HG02610 (cell line): Measurements from ENCODE around the gene PHACTR1.

Experiments used
- ATAC-seq: cut with Tn5 transposase; IDR thresholded peaks from one replicate; pipeline ENCODE4 v1.9.1; 2021; ENCODE audit warnings: mild to moderate bottlenecking, moderate library complexity; ENCODE audit not compliant: unreplicated experiment

Gene PHACTR1

GRCh38 chr6:12892151-12892550, 175.6 kb downstream of the PHACTR1 start:
- ATAC-seq: no peak

- no peak for ATAC-seq
These were observed 176.5 kb downstream of the PHACTR1 start for GRCh38 chr6:12893036-12893435.

- ATAC-seq: no peak
These were observed 179.2 kb downstream of the PHACTR1 start for GRCh38 chr6:12895721-12896120.

GRCh38 chr6:12896208-12896733, 179.7 kb downstream of the PHACTR1 start:
- ATAC-seq: no peak

GRCh38 chr6:12898603-12899002, 182.0 kb downstream of the PHACTR1 start:
- no peak for ATAC-seq

GRCh38 chr6:12899046-12899833, 182.7 kb downstream of the PHACTR1 start:
- ATAC-seq: no peak

DNA sequence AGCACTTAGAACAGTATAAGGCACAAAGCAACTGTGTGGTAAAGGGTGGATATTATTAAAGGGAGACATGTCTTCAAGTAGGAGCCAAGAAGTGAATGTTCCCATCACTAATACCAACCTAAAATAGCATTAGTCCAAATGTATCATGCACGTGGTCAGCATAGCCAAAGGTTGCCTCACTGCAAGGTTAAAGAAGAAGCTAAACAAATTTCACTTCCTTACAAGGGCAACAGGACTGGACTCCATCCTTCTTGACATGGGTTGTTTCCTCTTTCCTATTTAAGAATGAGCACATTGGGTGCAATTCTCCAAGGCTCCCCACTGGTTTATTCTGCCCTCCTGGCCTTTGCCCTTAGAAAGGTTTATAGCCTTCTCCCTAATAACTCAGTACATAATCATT, 186.7 kb downstream of the PHACTR1 start:
- ATAC-seq: no peak

DNA sequence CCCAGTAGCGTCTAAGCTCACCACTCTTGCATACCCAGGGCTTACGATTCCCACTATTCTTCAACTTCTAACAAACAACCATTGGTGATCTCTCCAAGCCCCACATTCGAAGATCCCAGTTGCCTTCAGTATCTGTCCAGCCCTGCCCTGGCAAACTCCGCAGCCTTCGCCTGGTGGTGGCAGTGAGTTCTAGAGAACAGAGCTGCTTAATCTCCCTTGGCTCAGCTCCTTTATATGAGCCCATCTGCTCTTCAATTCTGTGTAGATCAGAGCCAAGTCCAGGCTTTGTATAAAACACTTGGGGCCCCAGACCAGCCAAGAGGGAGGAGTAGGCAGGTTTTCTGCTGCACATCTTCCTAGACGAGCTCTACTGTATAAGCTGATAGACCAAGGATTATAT, 193.3 kb downstream of the PHACTR1 start:
- ATAC-seq: no peak

GRCh38 chr6:12911427-12911826, 194.9 kb downstream of the PHACTR1 start:
- no peak for ATAC-seq

- ATAC-seq: no peak
These were observed 196.6 kb downstream of the PHACTR1 start for GRCh38 chr6:12913201-12913600.

DNA sequence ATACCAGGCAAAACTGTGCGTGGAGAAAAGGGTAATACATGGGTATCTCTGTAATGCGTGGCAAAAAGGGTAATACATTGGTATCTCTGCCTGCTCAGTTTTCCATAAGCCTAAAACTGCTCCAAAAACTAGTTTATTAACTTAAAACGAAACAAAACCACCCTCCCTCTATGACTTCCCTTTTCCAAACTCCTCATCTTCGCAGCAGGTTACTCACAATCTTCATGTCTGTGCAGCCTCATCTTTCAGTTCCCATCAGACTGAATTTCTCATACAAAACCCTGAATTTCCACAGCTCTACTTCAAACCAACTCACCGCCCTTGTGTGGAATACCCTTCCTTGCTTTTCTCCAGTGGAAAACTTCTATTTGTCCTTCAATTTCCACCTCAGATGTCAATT, 199.4 kb downstream of the PHACTR1 start:
- no peak for ATAC-seq

- ATAC-seq: no peak
These were observed 200.0 kb downstream of the PHACTR1 start for GRCh38 chr6:12916420-12917136.

DNA sequence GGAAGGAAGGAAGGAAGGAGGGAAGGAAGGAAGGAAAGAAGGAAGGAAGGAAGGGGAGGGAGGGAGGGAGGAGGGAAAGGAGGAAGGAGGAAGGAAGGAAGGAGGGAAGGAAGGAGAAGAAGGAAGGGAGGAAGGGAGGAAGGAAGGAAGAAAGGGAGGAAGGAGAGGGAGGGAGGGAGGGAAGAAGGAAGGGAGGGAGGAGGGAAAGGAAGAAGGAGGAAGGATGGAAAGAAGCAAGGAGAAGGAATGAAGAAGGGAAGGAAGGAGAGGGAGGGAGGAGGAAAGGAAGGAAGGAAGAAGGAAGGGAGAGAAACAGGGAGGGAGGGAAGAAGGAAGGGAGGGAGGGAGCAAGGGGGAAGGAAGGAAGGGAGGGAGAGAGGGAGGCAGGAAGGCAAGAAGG, 204.9 kb downstream of the PHACTR1 start:
- ATAC-seq: no peak

DNA sequence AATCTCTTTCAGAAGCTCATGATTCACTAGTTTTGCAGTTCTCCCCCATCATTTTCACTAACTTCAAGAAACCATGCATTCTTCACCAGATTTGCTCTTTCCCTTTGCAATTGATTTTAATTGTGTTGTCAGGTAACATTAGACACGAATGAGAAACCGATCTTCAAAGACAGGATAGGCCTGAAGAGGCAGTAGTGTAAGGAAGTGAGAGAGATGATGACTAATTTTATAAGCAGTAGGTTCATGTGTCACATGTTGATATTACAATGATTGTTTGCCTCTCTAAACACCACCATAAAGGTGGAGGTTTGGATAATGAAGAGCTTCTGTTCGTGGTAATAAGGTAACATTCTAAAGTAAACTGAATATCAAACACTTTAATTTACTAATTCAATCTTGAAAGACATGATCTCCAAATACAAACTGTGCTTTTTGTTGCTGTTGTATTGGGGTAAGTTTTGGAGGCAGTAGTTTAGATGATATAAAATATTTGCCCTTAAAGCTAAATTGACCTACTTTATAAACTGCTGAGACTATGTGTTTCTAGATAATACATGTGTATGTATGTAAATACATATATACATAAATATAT, 207.2 kb downstream of the PHACTR1 start:
- no peak for ATAC-seq

GRCh38 chr6:12924911-12925310, 208.3 kb downstream of the PHACTR1 start:
- no peak for ATAC-seq

GRCh38 chr6:12927746-12928145, 211.2 kb downstream of the PHACTR1 start:
- no peak for ATAC-seq

- no peak for ATAC-seq
These were observed 213.1 kb downstream of the PHACTR1 start for GRCh38 chr6:12929678-12930077.

DNA sequence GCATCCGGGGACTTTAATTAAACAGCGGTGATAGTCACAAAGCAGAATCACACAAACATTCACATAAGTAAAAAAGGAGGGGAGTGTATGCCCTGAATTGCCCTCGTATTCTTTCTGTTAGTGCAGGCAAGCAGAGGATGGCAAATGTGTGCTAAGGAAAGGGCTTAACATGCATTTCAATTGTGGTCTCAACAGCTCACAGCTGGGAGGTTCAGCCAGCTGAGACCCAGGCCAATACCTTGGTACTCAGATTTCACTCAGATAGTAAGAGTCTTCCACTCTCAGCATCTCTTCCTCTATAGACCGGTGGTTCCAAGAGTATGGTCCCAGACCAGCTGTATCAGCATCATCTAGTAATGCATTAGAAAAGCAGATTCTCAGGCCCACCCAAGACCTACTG, 215.1 kb downstream of the PHACTR1 start:
- no peak for ATAC-seq

DNA sequence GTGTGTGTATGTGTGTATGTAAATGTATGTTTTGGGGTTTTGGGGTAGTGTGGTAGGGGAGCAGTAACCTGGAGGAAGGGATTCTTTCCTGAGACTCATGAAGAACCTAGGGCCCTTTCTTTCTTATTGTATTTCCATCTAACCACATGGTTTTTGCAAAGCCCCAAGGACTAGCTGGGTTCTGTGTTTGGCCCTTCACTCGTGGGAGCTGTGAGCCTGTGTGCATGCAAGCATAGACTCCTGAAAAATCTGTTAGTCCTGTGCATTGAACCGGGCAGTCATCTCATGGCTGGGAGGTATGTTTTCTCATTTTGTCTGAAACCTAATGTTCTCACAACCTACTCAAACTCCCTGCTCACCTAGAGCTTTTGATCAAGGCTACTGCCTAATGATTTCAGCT, 219.1 kb downstream of the PHACTR1 start:
- no peak for ATAC-seq

GRCh38 chr6:12937971-12938370, 221.4 kb downstream of the PHACTR1 start:
- ATAC-seq: no peak

DNA sequence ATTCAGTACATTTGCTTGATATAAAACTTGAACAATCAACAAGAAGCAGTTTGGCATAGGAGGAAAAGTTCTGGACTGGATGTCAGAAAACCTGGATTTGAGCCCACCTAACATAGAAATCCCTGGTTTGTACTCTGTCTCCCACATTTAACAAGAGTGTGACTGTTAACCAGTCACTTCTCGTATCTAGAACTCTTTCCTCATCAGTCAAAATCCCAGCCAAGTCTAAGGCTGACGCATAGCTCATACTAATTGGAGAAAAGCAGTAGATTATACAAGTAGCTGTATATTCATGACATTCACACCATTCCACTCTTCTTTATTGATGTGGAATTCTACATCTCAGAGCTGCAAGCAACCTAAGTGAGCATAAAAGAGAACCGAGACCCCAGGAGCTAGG, 222.7 kb downstream of the PHACTR1 start:
- ATAC-seq: no peak

- ATAC-seq: no peak
These were observed 224.9 kb downstream of the PHACTR1 start for GRCh38 chr6:12941422-12941821.
